Measurements from ENCODE around the gene ATG7.
A peak's percentile ranks its signal among the peaks of the same experiment; 100 is the strongest.
"Not testable (repeated sequence)": the region's sequence is repeated elsewhere in the genome, so short reads cannot be mapped to it uniquely, and the experiment has no call there.

The ATG7 gene

DNA sequence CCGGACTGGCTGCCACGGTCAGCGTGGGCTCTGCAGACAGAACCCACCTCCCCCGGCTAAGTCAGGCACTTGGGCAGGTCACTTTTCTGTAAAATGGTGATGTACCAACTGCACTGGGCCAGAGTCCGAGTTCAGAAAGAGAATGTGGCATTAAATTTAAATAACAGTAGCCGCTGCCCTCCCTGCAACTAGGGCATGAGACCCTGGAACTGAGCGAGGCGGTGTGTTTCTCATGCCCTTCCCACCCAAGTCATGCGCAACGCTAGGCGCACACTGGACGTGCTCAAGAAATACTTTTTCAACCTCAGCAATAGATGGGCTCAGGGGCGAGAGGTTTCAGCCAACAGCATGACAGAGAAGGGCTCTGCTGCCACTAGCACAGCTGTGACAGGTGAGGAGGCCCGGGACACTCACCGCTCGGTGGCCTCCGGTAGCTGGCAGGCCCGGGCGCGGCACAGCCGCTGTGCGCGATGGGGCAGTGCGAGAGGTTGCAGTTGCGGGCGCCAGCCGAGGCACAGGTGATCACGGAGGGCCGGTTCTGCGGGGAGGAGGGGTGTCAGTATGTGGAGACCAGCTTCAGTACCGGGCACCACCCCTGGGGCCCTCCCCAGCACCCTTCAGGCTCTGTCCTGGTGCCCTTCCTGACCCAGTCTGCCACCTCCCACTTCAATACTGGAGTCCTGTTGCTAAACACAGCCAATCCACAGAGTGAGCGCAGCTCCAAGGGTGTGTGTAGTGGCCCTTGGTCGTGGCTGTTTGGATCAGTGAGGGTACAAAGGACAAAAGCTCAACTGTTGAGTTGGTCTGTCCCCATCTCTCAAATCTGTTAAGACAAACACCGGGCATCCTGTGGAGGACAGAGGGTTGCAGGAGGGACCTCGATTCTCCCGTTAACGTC, 287.0 kb downstream of the ATG7 start:
- no peak for DNase-seq

- no peak for DNase-seq
Observed at GRCh38 chr3:11559816-11560633, 287.8 kb downstream of the ATG7 start.

GRCh38 chr3:11560746-11561145, 288.5 kb downstream of the ATG7 start:
- no peak for DNase-seq

DNA sequence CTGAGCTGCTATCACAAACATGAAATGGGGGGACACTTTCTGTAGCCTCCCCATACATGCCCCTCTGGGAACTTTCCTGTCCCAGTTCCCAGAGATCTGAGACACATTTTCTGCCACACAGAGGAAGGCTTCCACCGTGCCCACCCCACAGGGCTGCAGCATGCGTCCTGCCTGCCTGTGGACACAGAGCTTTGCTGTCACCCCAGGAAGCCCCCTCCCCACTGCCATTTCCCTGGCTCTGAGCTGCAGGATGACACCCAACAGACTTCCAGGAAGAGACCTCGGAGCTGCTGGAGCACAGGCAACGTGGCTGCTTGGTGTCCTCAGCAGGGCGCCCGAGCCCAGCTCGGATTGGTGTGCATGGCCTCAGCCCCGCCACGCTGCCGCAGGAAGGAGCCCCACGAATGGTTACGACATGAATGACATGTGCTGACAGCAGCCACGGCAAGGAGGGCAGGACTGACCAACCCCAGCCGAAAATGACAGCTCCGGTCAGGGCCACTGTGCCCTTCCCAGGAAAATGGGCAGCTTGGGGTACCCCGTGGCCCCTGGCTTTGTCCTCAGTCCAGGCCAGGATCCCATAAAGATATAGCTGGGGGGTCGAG, 290.2 kb downstream of the ATG7 start:
- DNase-seq = no peak

- DNase-seq = no peak
Observed at GRCh38 chr3:11563159-11563864, 291.1 kb downstream of the ATG7 start.

DNA sequence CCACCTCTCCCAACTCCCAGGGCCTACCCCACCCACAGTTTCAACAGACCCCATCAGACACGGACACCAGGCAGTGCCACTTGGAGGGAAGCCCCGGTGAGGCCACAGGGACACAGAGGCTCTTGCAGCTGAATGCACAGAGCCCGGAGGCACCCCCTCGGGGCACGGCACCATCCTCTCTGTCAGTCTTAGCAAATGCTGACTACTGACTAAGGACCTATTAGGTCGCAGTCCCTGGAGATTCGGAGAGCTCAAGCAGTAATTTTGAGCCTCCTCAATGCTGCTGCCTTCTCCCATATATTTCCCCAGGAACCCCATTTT, 291.6 kb downstream of the ATG7 start:
- no peak for DNase-seq

- DNase-seq = no peak
Observed at GRCh38 chr3:11564577-11565001, 292.4 kb downstream of the ATG7 start.

DNA sequence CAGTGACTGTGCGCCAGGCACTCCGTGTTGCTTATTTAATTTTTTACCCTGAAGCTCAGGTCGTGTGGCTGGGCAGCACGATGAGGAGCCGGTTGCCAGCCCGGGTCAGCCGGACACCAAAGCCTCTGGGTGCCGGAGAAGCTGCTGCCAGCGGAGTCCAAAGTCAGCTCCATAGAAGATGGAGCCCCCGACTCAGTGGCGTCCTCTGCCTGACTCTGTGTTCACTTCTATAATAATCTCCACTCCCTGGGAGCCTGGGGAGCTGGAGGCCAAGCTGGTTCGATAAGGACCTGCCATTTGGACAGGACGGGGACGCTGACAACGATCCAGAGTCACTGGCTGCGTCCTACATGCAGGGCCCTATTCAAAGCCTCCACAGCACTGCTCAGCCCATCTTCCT, 292.9 kb downstream of the ATG7 start:
- DNase-seq = no peak

DNA sequence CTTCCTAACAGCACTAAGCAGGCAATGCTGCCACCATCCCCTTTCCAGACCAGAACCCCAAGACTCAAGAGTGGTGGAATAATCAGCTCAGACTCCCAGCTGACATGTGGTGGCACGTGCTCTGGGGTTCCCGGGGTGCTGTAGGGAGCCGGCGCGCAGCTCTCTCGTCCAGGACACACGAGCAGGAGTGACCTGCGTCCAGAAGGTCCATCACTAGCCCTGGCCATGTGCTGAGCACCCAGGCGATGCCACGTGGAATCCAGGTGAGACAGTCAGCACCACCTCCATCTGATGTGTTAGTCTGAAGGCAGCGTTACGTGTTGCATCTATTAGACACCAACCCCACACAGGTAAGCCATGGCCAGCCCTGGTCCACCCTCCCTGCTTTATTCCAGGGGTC, 293.3 kb downstream of the ATG7 start:
- DNase-seq = no peak

GRCh38 chr3:11565932-11566331, 293.7 kb downstream of the ATG7 start:
- DNase-seq = no peak

GRCh38 chr3:11566478-11566877, 294.3 kb downstream of the ATG7 start:
- DNase-seq = no peak

- DNase-seq = no peak
Observed at GRCh38 chr3:11566916-11567315, 294.7 kb downstream of the ATG7 start.

GRCh38 chr3:11567516-11568467, 295.6 kb downstream of the ATG7 start:
- no peak for DNase-seq

- DNase-seq = no peak
Observed at GRCh38 chr3:11568503-11569155, 296.4 kb downstream of the ATG7 start.

DNA sequence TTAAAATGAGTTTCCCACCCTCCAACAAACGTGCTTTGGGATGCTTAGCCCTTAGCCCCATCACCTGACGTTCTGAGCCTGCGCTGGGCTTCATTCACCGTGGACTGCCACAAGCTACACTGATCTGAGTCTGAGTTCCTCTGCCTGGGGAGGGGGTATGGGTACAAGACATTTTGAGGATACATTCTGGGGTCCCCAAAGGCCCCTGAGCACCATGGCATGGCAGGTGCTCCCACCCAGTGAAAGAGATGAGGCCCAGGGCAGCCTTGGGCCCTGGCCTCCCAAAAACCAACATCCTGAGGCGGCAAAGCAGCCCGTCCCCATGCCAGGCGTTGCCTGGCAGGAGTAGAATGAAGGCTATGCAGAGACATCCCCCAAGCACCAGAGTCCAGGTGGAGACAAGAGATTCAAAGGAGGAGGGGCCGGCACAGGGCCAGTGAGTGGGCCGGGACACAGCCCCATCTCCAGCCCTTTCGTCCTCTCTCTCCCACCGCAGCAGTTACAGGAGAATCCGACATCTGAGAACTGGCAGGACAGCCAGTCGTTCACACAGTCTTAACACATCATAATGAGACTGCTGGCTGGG, 297.1 kb downstream of the ATG7 start:
- no peak for DNase-seq

DNA sequence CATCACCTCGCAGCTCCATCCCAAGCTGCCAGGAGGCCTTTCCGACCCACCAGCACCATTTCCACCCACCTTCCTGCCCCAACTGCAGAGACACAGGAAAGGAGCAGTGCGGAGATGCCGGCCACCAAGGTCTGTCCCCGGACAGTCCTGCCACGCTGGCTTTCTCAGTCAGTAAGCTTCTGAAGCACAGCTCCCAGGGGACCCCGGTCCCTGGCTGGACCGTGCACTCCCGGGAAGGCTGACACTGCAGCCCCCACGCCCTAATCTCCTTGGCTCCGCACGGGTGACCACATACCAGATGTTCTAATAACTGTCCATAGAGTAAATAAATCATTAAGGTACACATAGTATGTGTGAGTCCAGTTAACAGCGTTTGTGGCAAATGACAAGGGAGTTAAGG, 298.1 kb downstream of the ATG7 start:
- peak; percentile 13 for DNase-seq

- DNase-seq = no peak
Observed at GRCh38 chr3:11570789-11571495, 298.7 kb downstream of the ATG7 start.

DNA sequence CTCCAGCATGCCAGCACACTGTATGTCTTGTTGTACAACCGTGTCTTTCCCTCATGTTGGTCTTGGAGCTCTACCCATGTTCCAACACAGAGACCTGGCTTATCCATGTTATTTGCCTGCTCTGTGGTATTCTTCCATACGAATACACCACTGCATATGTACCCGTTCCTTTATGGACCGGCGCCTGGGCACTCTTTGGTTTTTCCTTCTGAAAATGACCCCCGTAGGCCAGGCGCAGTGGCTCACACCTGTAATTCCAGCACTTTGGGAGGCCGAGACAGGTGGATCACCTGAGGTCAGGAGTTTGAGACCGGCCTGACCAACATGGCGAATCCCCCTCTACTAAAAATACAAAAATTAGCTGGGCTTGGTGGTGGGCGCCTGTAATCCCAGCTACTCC, 300.5 kb downstream of the ATG7 start:
- not testable (repeated sequence) for DNase-seq

DNA sequence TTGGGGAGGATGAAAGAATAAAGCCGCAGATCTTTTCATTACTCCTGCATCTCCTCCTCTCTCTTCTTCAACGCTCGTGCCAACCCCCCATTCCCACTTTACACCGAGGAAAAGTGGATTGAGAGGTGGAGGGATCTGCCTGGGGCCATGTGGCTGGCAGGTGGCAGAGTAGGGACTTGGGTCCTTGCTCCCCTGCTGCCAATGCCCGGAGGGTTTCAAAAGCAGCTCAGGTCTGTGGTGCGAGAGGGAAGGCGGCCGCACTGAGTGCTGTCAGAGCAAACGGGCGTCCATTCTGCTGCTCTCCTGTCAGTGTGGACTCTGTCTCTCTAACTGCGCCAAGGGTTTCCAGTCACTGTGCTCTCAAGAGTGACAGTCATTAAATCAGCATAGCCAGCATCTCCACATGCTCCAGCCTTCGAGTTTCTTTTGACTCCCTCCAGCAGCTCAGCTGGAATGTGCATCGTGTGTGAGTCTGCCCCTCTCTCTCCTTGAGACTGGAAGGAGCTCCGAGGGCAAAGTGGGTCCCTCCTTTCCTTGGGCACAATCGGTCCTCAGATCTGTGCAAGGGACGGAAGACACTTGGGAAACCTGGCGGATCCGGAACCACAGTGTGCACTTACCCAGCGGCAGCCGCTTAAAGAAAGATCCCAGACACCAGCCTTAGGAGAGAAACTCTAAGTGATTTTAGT, 302.9 kb downstream of the ATG7 start:
- no peak for DNase-seq

GRCh38 chr3:11575677-11576076, 303.5 kb downstream of the ATG7 start:
- no peak for DNase-seq

Data from NCI-H524 treated with DMSO at 0.1 percent for 48 hours (cell line).